ENCODE results near the gene THADA.
"Not testable (repeated sequence)": the region's sequence is repeated elsewhere in the genome, so short reads cannot be mapped to it uniquely, and the experiment has no call there.

THADA gene

DNA sequence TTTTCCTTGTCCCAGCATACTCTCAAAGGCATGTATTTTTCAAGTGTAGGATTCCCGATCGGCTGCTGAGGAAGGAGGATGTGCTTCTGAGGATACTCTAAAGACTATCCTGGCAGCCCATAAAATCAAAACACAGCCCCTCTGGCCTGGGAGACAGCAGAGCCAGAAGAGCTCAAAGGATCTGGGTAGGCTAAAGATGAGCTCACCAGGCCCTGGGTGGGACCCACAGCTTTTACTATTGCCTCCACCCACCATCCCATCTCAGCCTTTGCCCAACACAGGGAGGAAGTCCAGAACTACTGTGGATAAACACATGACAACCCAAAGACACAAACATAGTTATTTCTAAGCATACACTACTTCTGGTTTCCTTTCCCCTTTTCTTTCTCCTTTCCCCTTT is 290.3 kb downstream of the THADA start:
- H3K4me1 ChIP-seq: no peaks in the 10 kb centered on the region

DNA sequence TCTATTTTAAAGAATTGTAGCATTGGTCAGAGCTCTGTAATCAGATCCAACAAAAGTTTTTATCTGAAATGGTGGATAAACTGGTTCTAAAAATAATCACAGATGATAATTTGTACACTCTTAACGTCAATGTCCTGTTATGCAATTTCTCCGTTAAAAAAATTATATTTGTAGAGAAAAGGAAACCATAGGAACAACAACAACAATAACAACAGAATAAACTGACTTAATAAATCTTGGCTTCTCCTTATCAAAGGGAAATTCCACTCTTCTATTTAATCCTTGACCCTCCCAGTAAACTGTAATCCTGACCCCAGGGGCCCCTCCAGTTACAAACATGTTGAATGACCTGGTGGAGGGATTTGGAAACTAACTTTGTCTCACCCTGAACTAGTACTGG is 290.8 kb downstream of the THADA start:
- Histone ChIP-seq H3K9ac (no peak overlapping the region), H3K4me2 (no peak overlapping the region), H3K27ac (no peak overlapping the region), H3K36me3 (peaks cover 14% of the 10 kb centered on the region; the same call in 1 of the 2 replicates), H3K4me3 (no peak overlapping the region), H4K20me1 (no peaks in the 10 kb centered on the region), H3K4me1 (no peaks in the 10 kb centered on the region), H3K27me3 (no peaks in the 10 kb centered on the region), H3K9me3 (no peaks in the 10 kb centered on the region)
- no peak for TF ChIP-seq Cebpa-rat (IDR thresholded peaks at IDR 0.05)

More for the DNA sequence above, 290.3 kb downstream of the THADA start:
- no peaks in the 10 kb centered on the region for H3K27me3 ChIP-seq
- H3K27ac ChIP-seq: no peak overlapping the region
- no peak for TF ChIP-seq Cebpa-rat (IDR thresholded peaks at IDR 0.05)
- H3K4me2 ChIP-seq: no peak overlapping the region
- peaks cover 14% of the 10 kb centered on the region; the same call in 1 of the 2 replicates for H3K36me3 ChIP-seq
- no peaks in the 10 kb centered on the region for H3K9me3 ChIP-seq
- H3K4me3 ChIP-seq: no peak overlapping the region
- H4K20me1 ChIP-seq: no peaks in the 10 kb centered on the region
- no peak overlapping the region for H3K9ac ChIP-seq

DNA sequence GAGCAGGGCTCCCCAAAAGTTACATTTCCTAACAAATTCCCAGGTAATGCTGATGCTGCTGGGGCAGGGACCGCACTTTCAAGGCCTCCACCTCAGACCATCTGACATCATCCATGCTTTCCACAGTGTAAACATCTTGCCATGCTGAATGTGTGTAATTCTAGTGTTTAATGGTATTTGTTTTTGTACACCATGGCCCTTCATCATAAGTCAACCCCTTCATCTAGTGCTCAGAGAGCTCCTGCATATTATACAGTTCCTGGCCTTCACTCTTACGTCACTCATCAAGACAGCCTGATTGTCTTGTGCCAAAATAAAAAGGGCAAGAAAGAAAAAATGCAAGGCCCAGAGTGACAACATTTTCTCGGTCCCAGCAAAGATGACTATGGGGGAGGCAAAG is 291.9 kb downstream of the THADA start:
- no peaks in the 10 kb centered on the region for H3K4me1 ChIP-seq
- no peak overlapping the region for H3K9ac ChIP-seq
- H3K27me3 ChIP-seq: no peaks in the 10 kb centered on the region
- no peak overlapping the region for H3K4me3 ChIP-seq
- no peak for TF ChIP-seq Cebpa-rat (IDR thresholded peaks at IDR 0.05)
- H3K27ac ChIP-seq: no peak overlapping the region
- H3K9me3 ChIP-seq: no peaks in the 10 kb centered on the region
- H4K20me1 ChIP-seq: no peaks in the 10 kb centered on the region
- H3K36me3 ChIP-seq: peaks cover 14% of the 10 kb centered on the region; the same call in 1 of the 2 replicates
- no peak overlapping the region for H3K4me2 ChIP-seq

DNA sequence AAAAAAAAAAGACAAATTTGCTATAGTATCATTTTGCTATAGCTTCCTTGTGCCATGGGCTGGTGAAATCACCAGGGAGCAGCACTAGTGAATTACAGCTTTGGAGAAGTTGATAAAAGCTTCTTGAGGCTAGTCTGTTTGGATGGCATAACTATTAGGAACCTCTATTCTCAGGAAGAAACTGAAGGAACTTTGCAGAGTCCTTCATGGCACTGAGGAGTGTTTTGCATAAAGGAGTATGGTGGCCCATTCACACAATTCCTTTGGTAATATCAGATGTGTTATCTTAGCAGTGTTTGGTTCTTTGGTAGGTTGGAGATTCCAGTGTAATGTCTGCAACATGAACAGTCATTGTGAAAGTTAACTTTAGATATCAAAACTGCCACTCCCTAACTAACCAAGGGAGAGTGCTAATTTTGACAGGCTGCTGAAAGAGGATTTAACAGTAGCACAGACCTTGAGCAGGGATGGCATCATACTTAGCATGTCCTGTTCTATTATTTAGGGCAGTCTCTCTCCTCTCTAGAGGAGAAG is 292.8 kb downstream of the THADA start:
- Histone ChIP-seq H3K4me3 (no peak overlapping the region), H3K4me2 (no peak overlapping the region), H3K27ac (no peak overlapping the region), H3K27me3 (no peaks in the 10 kb centered on the region), H3K9ac (no peak overlapping the region), H3K4me1 (no peaks in the 10 kb centered on the region), H3K9me3 (no peaks in the 10 kb centered on the region), H4K20me1 (no peaks in the 10 kb centered on the region), H3K36me3 (peaks cover 14% of the 10 kb centered on the region; the same call in 1 of the 2 replicates)
- no peak for TF ChIP-seq Cebpa-rat (IDR thresholded peaks at IDR 0.05)

DNA sequence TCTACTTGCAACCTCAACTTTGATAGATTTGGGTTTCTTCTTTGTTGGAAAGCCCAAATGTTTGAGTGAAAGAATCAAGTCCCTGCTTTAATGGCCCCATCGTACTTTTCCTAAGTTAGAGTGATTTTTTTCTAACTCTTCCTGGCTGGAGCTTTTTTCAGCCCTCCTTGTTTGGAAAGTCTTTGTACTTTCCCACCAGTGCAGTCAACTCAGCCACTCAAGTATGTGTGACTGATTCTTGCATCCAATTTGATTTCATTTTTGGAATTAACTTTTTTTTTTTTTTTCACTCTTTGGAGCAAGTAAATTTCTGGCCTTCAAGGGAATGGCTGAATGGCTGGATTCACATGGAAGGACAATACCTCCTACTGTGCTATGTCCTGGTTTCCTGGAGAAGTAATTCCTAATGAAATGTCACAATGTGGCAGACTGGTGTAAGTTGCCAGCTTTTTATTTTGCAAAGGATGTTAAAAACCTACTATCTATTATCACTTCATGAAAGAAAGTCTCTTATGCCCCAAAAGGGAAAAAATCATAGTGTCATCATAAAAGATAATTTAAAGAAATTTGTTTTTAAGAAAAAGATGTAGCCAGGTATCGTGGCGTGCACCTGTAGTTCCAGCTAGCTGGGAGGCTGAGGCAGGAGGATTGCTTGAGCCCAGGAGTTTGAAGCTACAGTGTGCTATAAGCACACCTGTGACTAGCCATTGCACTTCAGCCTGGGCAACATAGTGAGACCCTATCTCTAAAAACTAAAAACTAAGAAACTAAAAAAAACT is 293.5 kb downstream of the THADA start:
- Histone ChIP-seq H3K27ac (no peak overlapping the region), H3K27me3 (no peaks in the 10 kb centered on the region), H3K9ac (no peak overlapping the region), H3K9me3 (no peaks in the 10 kb centered on the region), H4K20me1 (no peaks in the 10 kb centered on the region), H3K4me2 (no peak overlapping the region), H3K36me3 (peaks cover 14% of the 10 kb centered on the region; the same call in 1 of the 2 replicates), H3K4me3 (no peak overlapping the region), H3K4me1 (no peaks in the 10 kb centered on the region)
- no peak for TF ChIP-seq Cebpa-rat (IDR thresholded peaks at IDR 0.05)

DNA sequence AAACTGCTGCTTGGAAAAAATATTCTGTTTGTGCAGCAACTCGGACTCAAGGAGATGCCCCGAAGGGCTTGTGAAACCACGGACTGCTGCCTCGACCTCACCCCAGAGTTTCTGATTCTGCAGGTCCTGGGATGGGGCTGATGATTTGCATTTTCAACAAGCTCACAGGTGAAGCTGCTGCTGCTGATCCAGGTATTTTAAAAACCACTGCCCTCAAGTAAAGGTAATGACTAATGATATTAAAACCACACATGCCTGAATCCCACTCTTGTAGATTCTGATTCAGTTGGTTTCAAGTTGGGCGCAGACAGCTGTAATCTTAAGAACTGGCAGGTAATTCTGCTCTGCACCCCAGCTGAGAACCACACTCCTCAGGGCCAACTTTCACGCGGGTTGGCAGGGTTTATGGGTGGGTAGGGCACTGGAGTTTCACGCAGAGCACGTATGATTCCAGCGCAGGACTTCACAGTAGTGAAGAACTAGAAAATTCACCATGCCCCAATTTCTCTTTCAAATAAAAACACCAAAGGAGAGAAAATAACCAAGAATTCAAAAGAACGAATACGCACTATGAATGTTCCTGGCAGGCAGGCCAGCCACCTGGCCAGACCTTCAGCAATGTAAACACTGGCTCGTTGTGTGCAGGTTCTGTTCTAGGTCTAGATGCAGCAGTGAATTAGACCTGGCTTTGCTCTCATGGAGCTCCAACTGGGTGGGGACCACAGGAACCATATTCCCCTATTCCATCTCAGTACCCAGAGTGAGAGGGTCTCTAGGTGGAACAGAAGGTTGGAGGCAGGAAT is 294.9 kb downstream of the THADA start:
- H3K4me3 ChIP-seq: no peak overlapping the region
- no peaks in the 10 kb centered on the region for H4K20me1 ChIP-seq
- H3K27me3 ChIP-seq: no peaks in the 10 kb centered on the region
- no peaks in the 10 kb centered on the region for H3K4me1 ChIP-seq
- H3K4me2 ChIP-seq: no peak overlapping the region
- peaks cover 11% of the 10 kb centered on the region; the same call in 1 of the 2 replicates for H3K36me3 ChIP-seq
- no peak for TF ChIP-seq Cebpa-rat (IDR thresholded peaks at IDR 0.05)
- peaks cover 8% of the 10 kb centered on the region for H3K9me3 ChIP-seq
- no peak overlapping the region for H3K27ac ChIP-seq
- H3K9ac ChIP-seq: no peak overlapping the region

DNA sequence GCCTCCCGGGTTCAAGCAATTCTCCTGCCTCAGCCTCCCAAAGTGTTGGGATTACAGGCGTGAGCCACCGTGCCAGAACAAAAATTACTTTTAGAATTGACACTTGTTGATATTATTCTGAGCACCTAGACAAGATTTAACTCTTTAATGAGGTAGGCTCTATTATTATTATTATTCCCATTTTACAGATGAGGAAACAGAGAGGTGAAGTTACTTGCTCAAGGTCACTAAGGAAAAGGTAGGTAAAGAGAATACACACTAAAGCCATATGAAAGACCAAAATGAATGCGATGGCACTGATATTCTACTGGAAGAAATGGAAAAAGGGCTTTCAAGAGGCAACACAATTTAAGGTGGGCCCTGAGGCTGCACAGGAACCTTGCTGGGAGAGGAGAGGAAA is 295.6 kb downstream of the THADA start:
- Histone ChIP-seq H3K9me3 (peaks cover 14% of the 10 kb centered on the region), H3K27ac (no peak overlapping the region), H3K36me3 (0 out of 2 replicates have a peak, but pooled peaks cover 7% of the 10 kb centered on the region), H3K4me1 (no peaks in the 10 kb centered on the region), H3K27me3 (no peaks in the 10 kb centered on the region), H3K4me2 (no peak overlapping the region), H3K9ac (no peak overlapping the region), H4K20me1 (no peaks in the 10 kb centered on the region), H3K4me3 (no peak overlapping the region)
- no peak for TF ChIP-seq Cebpa-rat (IDR thresholded peaks at IDR 0.05)

DNA sequence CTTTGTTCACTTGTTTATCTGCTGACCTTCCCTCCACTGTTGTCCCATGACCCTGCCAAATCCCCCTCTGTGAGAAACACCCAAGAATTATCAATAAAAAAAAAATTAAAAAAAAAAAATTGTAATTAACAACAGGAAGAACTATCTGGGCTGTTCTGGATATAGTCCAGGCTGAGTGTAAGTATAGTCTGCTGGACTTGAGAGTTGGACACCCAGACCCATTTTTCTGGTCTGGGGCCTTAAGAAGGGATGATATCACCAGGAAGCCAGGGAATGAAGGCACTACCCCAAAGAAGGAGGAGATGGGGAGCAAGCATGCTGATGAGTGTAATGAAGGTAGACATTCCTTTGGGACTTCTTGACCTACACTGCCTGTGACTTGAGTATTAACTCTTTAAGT is 297.3 kb downstream of the THADA start:
- Histone ChIP-seq H3K27me3 (no peaks in the 10 kb centered on the region), H3K27ac (no peak overlapping the region), H3K4me2 (no peak overlapping the region), H3K9me3 (peaks cover 19% of the 10 kb centered on the region), H3K4me3 (no peak overlapping the region), H3K36me3 (0 out of 2 replicates have a peak, but pooled peaks cover 6% of the 10 kb centered on the region), H3K9ac (no peak overlapping the region), H4K20me1 (no peaks in the 10 kb centered on the region), H3K4me1 (peaks cover 14% of the 10 kb centered on the region)
- TF ChIP-seq Cebpa-rat (IDR thresholded peaks at IDR 0.05): no peak

DNA sequence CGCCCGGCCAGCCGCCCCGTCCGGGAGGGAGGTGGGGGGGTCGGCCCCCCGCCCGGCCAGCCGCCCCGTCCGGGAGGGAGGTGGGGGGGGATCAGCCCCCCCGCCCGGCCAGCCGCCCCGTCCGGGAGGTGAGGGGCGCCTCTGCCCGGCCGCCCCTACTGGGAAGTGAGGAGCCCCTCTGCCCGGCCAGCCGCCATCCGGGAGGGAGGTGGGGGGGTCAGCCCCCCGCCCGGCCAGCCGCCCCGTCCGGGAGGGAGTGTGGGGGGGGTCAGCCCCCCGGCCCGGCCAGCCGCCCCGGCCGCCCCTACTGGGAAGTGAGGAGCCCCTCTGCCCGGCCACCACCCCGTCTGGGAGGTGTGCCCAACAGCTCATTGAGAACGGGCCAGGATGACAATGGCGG is 298.1 kb downstream of the THADA start:
- H3K4me3 ChIP-seq, H3K27me3 ChIP-seq, H3K9ac ChIP-seq, H3K27ac ChIP-seq, H3K4me2 ChIP-seq, H4K20me1 ChIP-seq: not testable (repeated sequence)
- H3K36me3 ChIP-seq: peaks cover 13% of the 10 kb centered on the region
- peaks cover 23% of the 10 kb centered on the region for H3K9me3 ChIP-seq
- H3K4me1 ChIP-seq: peaks cover 19% of the 10 kb centered on the region

Measured in BLaER1 (cell line).